Testis (tissue), 2 donors: ENCODE measurements around the gene NOS3.

Experiments
- CTCF ChIP-seq, 3 experiments: fragments of 450-650 bp in 2 of 3; fragments of 200-600 bp in 1 of 3; sonication (generic) in 1 of 3; IDR thresholded peaks; one replicate each; pipeline ENCODE4 v1.5.1; 2016 to 2019; ENCODE audit warnings: antibody characterized with exemption in 3 of 3, mild to moderate bottlenecking in 2 of 3, moderate library complexity in 1 of 3
- POLR2A ChIP-seq: fragments of 450-650 bp; IDR thresholded peaks from one replicate; pipeline ENCODE4 v1.6.1; 2017; ENCODE audit warnings: antibody characterized with exemption, mild to moderate bottlenecking, moderate library complexity

GRCh38 chr7:150992051-150992640, 1.3 kb downstream of the NOS3 start:
- TF ChIP-seq CTCF (IDR thresholded peaks at IDR 0.05) (no peak), POLR2A (no peak)
